GM10266 (cell line): ENCODE results near the gene APOO.

Experiments used
- DNase-seq: peaks from one replicate; pipeline ENCODE4 v3.0.0; 2012; ENCODE audit errors: extremely low spot score
- CTCF ChIP-seq: IDR thresholded peaks from 2 replicates; pipeline ENCODE4 v1.5.1; 2012; ENCODE audit warnings: mild to moderate bottlenecking, low read depth; ENCODE audit not compliant: control insufficient read depth, insufficient read depth; ENCODE audit errors: missing control alignments

The APOO gene

GRCh38 chrX:23944234-23944633 lies 36.5 kb upstream of the APOO start:
- no peak for TF ChIP-seq CTCF
- DNase-seq: no peak

GRCh38 chrX:23939203-23939602 lies 31.5 kb upstream of the APOO start:
- no peak for TF ChIP-seq CTCF
- no peak for DNase-seq

GRCh38 chrX:23938690-23939089 lies 31.0 kb upstream of the APOO start:
- no peak for DNase-seq
- TF ChIP-seq CTCF: no peak

- TF ChIP-seq CTCF: no peak
- no peak for DNase-seq
Observed at GRCh38 chrX:23937100-23937499, 29.4 kb upstream of the APOO start.

- TF ChIP-seq CTCF: no peak
- no peak for DNase-seq
Observed at GRCh38 chrX:23936180-23936579, 28.4 kb upstream of the APOO start.

- no peak for TF ChIP-seq CTCF
- DNase-seq: no peak
Observed at GRCh38 chrX:23935106-23935505, 27.4 kb upstream of the APOO start.

- TF ChIP-seq CTCF: no peak
- no peak for DNase-seq
Observed at GRCh38 chrX:23932046-23932445, 24.3 kb upstream of the APOO start.
